ENCODE measurements around the gene TMEM61.
"Not testable (repeated sequence)": the region's sequence is repeated elsewhere in the genome, so short reads cannot be mapped to it uniquely, and the experiment has no call there.

TMEM61 gene

DNA sequence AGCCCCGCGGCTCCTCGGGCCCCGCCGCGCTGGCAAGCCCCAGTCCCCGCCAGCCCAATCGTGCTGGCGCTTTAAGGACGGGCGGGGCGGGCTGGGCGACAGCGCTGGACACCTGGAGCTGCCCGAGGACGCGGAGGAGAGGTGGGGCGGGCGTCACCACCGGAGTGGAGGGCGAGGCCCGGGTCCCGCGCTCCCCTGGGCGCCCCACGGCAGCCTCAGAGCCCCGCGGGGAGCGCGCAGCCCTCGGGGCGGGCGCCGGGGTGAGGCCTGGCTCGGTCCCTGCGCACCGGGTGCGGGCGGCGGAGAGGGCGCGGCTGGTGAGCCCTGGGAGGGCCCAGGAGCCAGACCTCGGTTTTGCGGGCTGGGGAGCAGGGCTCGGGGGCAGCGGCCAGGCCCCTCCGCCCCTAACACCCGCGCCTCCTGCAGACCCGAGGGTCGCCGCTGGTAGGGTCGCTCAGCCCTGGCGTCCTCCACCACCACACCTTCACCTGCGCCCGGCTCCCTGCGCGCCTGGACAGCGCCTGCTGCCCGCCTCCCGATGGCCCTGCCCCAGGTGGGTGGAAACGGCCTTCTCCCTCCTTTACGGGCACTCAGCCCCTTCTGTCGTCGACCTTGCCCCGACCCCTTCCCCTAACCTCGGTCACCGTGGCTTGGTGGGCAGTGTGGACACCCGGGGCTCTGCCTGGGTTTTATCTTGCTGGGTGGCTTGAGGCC, at the start of gene TMEM61:
TMEM61 (plus strand) TSS at position 101 of the 714 bp plus-strand sequence; CDS start at position 539, 438 bp downstream.
- H3K4me3 Mint-ChIP-seq = no peak within 1 kb of the TSS
- no peaks in the 10 kb centered on the region for H3K4me1 Mint-ChIP-seq
- H3K27ac Mint-ChIP-seq = no peak within 1 kb of the TSS
- ATAC-seq (ENCODE audit: low read depth) (no peak), DNase-seq (ENCODE audit: low spot score in 2 of 2) (no peak)
- H3K27me3 Mint-ChIP-seq = peaks cover 20% of the 10 kb centered on the region
- no peaks in the 10 kb centered on the region for H3K36me3 Mint-ChIP-seq
- H3K9me3 Mint-ChIP-seq = no peaks in the 10 kb centered on the region

- Mint-ChIP-seq H3K9me3 (peaks cover 2% of the 10 kb centered on the region), H3K4me3 (no peak overlapping the region), H3K36me3 (no peaks in the 10 kb centered on the region), H3K4me1 (no peaks in the 10 kb centered on the region), H3K27ac (no peak overlapping the region), H3K27me3 (peaks cover 10% of the 10 kb centered on the region)
- DNase-seq (ENCODE audit: low spot score in 2 of 2) = no peak
- ATAC-seq (ENCODE audit: low read depth) = no peak
Measured at GRCh38 chr1:54931275-54931840, 49.1 kb upstream of the TMEM61 start.

DNA sequence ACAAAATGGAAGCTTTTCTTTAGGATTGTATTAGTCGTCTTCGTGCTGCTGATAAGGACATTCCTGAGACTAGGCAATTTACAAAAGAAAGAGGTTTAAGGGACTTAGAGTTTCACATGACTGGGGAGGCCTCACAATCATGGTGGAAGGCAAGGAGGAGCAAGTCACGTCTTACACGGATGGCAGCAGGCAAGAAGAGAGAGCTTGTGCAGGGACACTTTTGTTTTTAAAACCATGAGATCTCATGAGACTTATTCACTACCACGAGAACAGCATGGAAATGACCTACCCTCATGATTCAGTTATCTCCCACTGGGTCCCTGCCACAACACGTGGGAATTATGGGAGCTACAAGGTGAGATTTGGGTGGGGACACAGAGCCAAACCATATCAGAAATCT, 46.3 kb upstream of the TMEM61 start:
- not testable (repeated sequence) for H3K9me3 Mint-ChIP-seq; H3K4me1 Mint-ChIP-seq; H3K36me3 Mint-ChIP-seq; H3K27ac Mint-ChIP-seq; DNase-seq (ENCODE audit: low spot score in 2 of 2); ATAC-seq (ENCODE audit: low read depth); H3K4me3 Mint-ChIP-seq
- peaks cover 13% of the 10 kb centered on the region for H3K27me3 Mint-ChIP-seq

DNA sequence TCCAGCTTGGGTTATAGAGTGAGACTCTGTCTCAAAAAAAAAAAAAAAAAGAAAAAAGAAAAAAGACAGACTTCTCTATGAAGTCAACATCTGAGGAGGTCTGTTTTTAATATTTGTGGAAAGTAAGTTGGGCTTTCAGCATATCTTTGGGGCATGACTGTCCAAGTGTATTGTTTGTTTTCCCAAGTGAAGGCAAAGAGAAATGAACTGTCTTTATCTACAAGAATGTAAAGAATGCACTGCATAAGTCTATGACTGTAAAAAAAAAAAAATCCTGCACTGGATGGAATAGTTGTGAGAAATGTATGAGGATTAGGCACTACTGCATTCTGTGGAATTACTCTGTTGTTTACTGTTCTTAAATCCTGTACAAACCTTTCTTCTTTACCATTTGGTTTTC, 45.6 kb upstream of the TMEM61 start:
- Mint-ChIP-seq H3K4me1 (no peaks in the 10 kb centered on the region), H3K27ac (no peak overlapping the region), H3K36me3 (no peaks in the 10 kb centered on the region)

GRCh38 chr1:54936791-54937190, 43.6 kb upstream of the TMEM61 start:
- Mint-ChIP-seq H3K36me3 (no peaks in the 10 kb centered on the region), H3K27me3 (peaks cover 13% of the 10 kb centered on the region), H3K4me3 (no peak overlapping the region), H3K9me3 (no peaks in the 10 kb centered on the region), H3K27ac (no peak overlapping the region), H3K4me1 (no peaks in the 10 kb centered on the region)
- no peak for ATAC-seq (ENCODE audit: low read depth)
- DNase-seq (ENCODE audit: low spot score in 2 of 2) = no peak

More for the DNA sequence above, 45.6 kb upstream of the TMEM61 start:
- Mint-ChIP-seq H3K9me3 (peaks cover 2% of the 10 kb centered on the region), H3K4me3 (no peak overlapping the region), H3K27me3 (peaks cover 15% of the 10 kb centered on the region)
- no peak for ATAC-seq (ENCODE audit: low read depth)
- DNase-seq (ENCODE audit: low spot score in 2 of 2) = no peak

DNA sequence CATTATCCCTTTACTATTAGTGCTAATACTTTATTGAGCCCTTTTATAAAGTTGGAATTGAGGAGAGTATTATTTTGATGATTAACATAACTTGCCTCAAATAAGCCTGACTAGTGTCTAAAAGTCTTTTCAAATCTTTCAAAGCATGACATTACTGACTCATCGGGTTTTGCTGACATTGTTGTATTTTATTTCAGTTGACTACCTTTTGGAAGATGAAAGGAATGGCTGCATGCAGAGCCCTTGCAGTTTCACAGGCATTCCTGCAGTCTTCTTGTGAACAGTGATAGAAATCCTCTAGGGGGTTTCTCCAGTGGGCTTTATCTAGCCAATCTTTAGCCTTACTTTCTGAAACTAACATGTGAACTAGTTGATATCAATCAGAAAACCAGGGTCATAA, 43.0 kb upstream of the TMEM61 start:
- no peak for DNase-seq (ENCODE audit: low spot score in 2 of 2)

GRCh38 chr1:54938955-54939354, 41.5 kb upstream of the TMEM61 start:
- not testable (repeated sequence) for ATAC-seq (ENCODE audit: low read depth); H3K9me3 Mint-ChIP-seq; H3K4me1 Mint-ChIP-seq; DNase-seq (ENCODE audit: low spot score in 2 of 2); H3K4me3 Mint-ChIP-seq; H3K36me3 Mint-ChIP-seq; H3K27ac Mint-ChIP-seq
- peaks cover 16% of the 10 kb centered on the region for H3K27me3 Mint-ChIP-seq

More for the DNA sequence above, 43.0 kb upstream of the TMEM61 start:
- no peak overlapping the region for H3K4me3 Mint-ChIP-seq
- no peak for ATAC-seq (ENCODE audit: low read depth)
- H3K36me3 Mint-ChIP-seq = no peaks in the 10 kb centered on the region
- H3K27me3 Mint-ChIP-seq = peaks cover 17% of the 10 kb centered on the region
- H3K4me1 Mint-ChIP-seq = no peaks in the 10 kb centered on the region
- H3K9me3 Mint-ChIP-seq = no peaks in the 10 kb centered on the region
- H3K27ac Mint-ChIP-seq = no peak overlapping the region

- Mint-ChIP-seq H3K27ac (no peak overlapping the region), H3K27me3 (peaks cover 15% of the 10 kb centered on the region), H3K4me1 (peaks cover 3% of the 10 kb centered on the region), H3K36me3 (no peaks in the 10 kb centered on the region), H3K9me3 (no peaks in the 10 kb centered on the region), H3K4me3 (no peak overlapping the region)
- ATAC-seq (ENCODE audit: low read depth) (no peak), DNase-seq (ENCODE audit: low spot score in 2 of 2) (no peak)
Measured at GRCh38 chr1:54940042-54940441, 40.4 kb upstream of the TMEM61 start.

GRCh38 chr1:54942976-54943375, 37.5 kb upstream of the TMEM61 start:
- H3K36me3 Mint-ChIP-seq = no peaks in the 10 kb centered on the region
- H3K27ac Mint-ChIP-seq = no peak overlapping the region
- peaks cover 5% of the 10 kb centered on the region for H3K4me1 Mint-ChIP-seq
- ATAC-seq (ENCODE audit: low read depth) = no peak
- no peak overlapping the region for H3K4me3 Mint-ChIP-seq
- H3K27me3 Mint-ChIP-seq = peaks cover 13% of the 10 kb centered on the region
- DNase-seq (ENCODE audit: low spot score in 2 of 2) = no peak
- H3K9me3 Mint-ChIP-seq = no peaks in the 10 kb centered on the region

- Mint-ChIP-seq H3K27me3 (peaks cover 9% of the 10 kb centered on the region), H3K4me1 (peaks cover 5% of the 10 kb centered on the region), H3K36me3 (no peaks in the 10 kb centered on the region), H3K9me3 (no peaks in the 10 kb centered on the region), H3K27ac (no peak overlapping the region), H3K4me3 (no peak overlapping the region)
- ATAC-seq (ENCODE audit: low read depth) (peak; percentile 56), DNase-seq (ENCODE audit: low spot score in 2 of 2) (peak; percentile 31 to 33)
Measured at GRCh38 chr1:54944610-54945392, 35.6 kb upstream of the TMEM61 start.

DNA sequence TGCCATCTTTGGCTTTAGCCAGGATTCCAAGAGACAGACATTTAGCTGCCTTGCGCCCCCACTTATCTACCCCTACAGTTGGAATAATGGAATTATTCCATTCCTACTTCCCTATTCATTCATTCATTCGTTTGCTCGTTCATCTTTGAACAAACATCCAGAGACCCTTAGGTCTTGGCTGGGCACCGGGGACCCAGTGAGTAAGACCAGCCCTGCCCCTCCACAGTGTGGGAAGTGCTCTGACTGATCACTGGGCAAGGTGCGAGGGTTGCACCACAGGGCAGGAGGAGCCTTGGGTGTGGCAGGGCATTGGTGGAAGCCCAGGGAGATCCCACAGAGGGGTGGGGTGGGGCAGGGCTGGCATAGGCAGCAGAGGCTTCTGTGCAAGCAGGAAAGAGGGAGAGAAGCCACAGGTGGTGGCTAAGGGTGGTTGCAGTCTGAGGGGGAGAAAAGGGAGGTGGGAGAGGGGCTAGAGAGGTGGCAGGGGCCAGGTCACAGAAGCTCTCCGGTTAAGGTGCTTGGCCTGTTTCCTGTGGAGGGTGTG, 35.0 kb upstream of the TMEM61 start:
- no peaks in the 10 kb centered on the region for H3K36me3 Mint-ChIP-seq
- DNase-seq (ENCODE audit: low spot score in 2 of 2) (no peak), ATAC-seq (ENCODE audit: low read depth) (no peak)
- H3K9me3 Mint-ChIP-seq = no peaks in the 10 kb centered on the region
- H3K4me3 Mint-ChIP-seq = no peak overlapping the region
- H3K27ac Mint-ChIP-seq = no peak overlapping the region
- H3K4me1 Mint-ChIP-seq = peaks cover 8% of the 10 kb centered on the region
- H3K27me3 Mint-ChIP-seq = peaks cover 15% of the 10 kb centered on the region

GRCh38 chr1:54947540-54947939, 32.9 kb upstream of the TMEM61 start:
- H3K27ac Mint-ChIP-seq = no peak overlapping the region
- no peak overlapping the region for H3K4me3 Mint-ChIP-seq
- peaks cover 8% of the 10 kb centered on the region for H3K4me1 Mint-ChIP-seq
- H3K27me3 Mint-ChIP-seq = peaks cover 10% of the 10 kb centered on the region
- no peaks in the 10 kb centered on the region for H3K36me3 Mint-ChIP-seq
- ATAC-seq (ENCODE audit: low read depth) = no peak
- no peaks in the 10 kb centered on the region for H3K9me3 Mint-ChIP-seq
- no peak for DNase-seq (ENCODE audit: low spot score in 2 of 2)

GRCh38 chr1:54949053-54949452, 31.4 kb upstream of the TMEM61 start:
- peaks cover 8% of the 10 kb centered on the region for H3K4me1 Mint-ChIP-seq
- no peak for ATAC-seq (ENCODE audit: low read depth)
- H3K9me3 Mint-ChIP-seq = no peaks in the 10 kb centered on the region
- no peaks in the 10 kb centered on the region for H3K36me3 Mint-ChIP-seq
- DNase-seq (ENCODE audit: low spot score in 2 of 2) = no peak
- H3K27me3 Mint-ChIP-seq = peaks cover 10% of the 10 kb centered on the region
- H3K4me3 Mint-ChIP-seq = no peak overlapping the region
- no peak overlapping the region for H3K27ac Mint-ChIP-seq

DNA sequence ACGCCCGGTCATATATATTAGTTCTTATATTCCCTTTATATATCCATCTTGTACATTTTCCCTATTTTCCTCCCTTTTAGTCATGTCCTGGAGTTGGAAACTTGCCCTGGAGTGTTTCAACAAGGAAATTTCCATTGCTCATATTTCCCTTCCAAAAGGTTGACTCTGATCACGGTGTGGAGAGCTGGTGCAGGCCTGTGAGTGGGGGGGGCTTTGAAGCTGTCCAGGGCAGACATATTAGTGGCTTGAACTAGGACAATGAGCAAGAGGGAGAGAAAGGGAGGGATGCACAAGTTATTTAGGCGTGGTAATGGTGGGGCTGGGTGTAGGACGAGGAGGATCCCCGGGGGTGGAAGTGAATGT, 30.4 kb upstream of the TMEM61 start:
- H3K9me3 Mint-ChIP-seq = no peaks in the 10 kb centered on the region
- no peak for ATAC-seq (ENCODE audit: low read depth)
- no peak overlapping the region for H3K27ac Mint-ChIP-seq
- H3K4me3 Mint-ChIP-seq = no peak overlapping the region
- DNase-seq (ENCODE audit: low spot score in 2 of 2) = no peak
- H3K4me1 Mint-ChIP-seq = peaks cover 6% of the 10 kb centered on the region
- H3K36me3 Mint-ChIP-seq = no peaks in the 10 kb centered on the region
- peaks cover 9% of the 10 kb centered on the region for H3K27me3 Mint-ChIP-seq
